Transverse colon (tissue), 4 donors: ENCODE measurements around the gene GAPDHS. TPM values are rescaled to one million over a fixed set of nuclear protein-coding genes. Genes with fewer than 3 reads are reported as not detected.

Experiments used
- DNase-seq: peaks from one replicate; pipeline ENCODE4 v3.0.0-alpha.2; 2019
- H3K27ac ChIP-seq, 4 donors: fragments of 200-600 bp; sonication (generic); 2 replicates each; pipeline ENCODE4 v1.5.1; 2016 to 2018; ENCODE audit warnings: inconsistent platforms in 4 of 4
- H3K27me3 ChIP-seq: fragments of 200-600 bp; sonication (generic); 2 replicates; pipeline ENCODE4 v1.5.1; 2017; ENCODE audit warnings: inconsistent platforms
- H3K36me3 ChIP-seq, 4 donors: fragments of 200-600 bp; sonication (generic); 2 replicates each; pipeline ENCODE4 v1.5.1; 2017 to 2019; ENCODE audit warnings: inconsistent platforms in 4 of 4
- H3K4me1 ChIP-seq, 4 donors: fragments of 200-600 bp; sonication (generic); 2 replicates each; pipeline ENCODE4 v1.5.1; 2017 to 2020; ENCODE audit warnings: inconsistent platforms in 4 of 4
- H3K4me3 ChIP-seq, 4 donors: fragments of 200-600 bp; sonication (generic); 1 replicate in 1 of 4; 2 replicates in 3 of 4; pipeline versions ENCODE4 v1.5.1 to v1.6.1; 2017 to 2019; ENCODE audit warnings: inconsistent platforms in 4 of 4
- H3K9me3 ChIP-seq, 2 donors: fragments of 200-600 bp; sonication (generic); 2 replicates each; pipeline ENCODE4 v1.5.1; 2017 to 2019; ENCODE audit warnings: inconsistent platforms in 2 of 2
- EP300 ChIP-seq: sonication (generic); formaldehyde crosslinking; IDR thresholded peaks from one replicate; pipeline ENCODE4 v1.6.1; 2017; ENCODE audit warnings: antibody characterized with exemption, low read depth
- POLR2A ChIP-seq: fragments of 450-650 bp; IDR thresholded peaks from one replicate; pipeline ENCODE4 v1.6.1; 2016; ENCODE audit warnings: antibody characterized with exemption, mild to moderate bottlenecking, moderate library complexity
- POLR2AphosphoS5 ChIP-seq, 3 donors: sonication (generic); formaldehyde crosslinking; IDR thresholded peaks; one replicate each; pipeline ENCODE4 v1.6.1; 2016; ENCODE audit warnings: antibody characterized with exemption in 3 of 3
- WGBS, 2 donors: methylation state at CpG; one replicate each; pipeline ENCODE4 v1.1.5; 2018; ENCODE audit warnings: low coverage in 1 of 2; 5-methylcytosine and 5-hydroxymethylcytosine counted together
- in situ Hi-C, 4 donors: fragments of 200-750 bp; cut with MboI; loops; one replicate each; pipeline versions ENCODE4 v1.15.0 to v1.15.1; 2017; ENCODE audit warnings: low sequenced_read_pairs in 3 of 4, low pct_ligation_motif_present in 1 of 4, low pct_unique_long_range_greater_than_20kb in 1 of 4
- intact Hi-C: fragments of 100-400 bp; cut with DNase I; formaldehyde crosslinking; loops from one replicate; pipeline ENCODE4 v1.15.1; 2023; ENCODE audit warnings: low total_unique reads
- total RNA-seq, 4 donors: library from RNA; depleted of rRNA; stranded (reverse); fragments of >200 nt; gene quantifications; one replicate each; pipeline ENCODE4 v1.1.0, GENCODE V29; 2016
- TF ChIP-seq, protein P1 (sequence below), 5 experiments: fragments of 200-600 bp in 3 of 5; fragments of 450-650 bp in 2 of 5; sonication (generic) in 3 of 5; IDR thresholded peaks; 1 replicate in 2 of 5; 2 replicates in 3 of 5; pipeline ENCODE4 v1.5.1; 2016 to 2017; ENCODE audit warnings: antibody characterized with exemption in 5 of 5, inconsistent platforms in 3 of 5, mild to moderate bottlenecking in 2 of 5, moderate library complexity in 1 of 5

Gene GAPDHS
- total RNA-seq, 4 donors from 2014 or later = not detected

- no peak for DNase-seq
- H3K4me3 ChIP-seq = no peak overlapping the region
- in situ Hi-C loops = no loop called here
- peaks cover 48% of the 10 kb centered on the region for H3K27me3 ChIP-seq
- no peaks in the 10 kb centered on the region for H3K36me3 ChIP-seq
- WGBS, 2 donors = 72 to 78% methylated on average over 6 of the region's 6 CpGs
- TF ChIP-seq, protein P1, sequence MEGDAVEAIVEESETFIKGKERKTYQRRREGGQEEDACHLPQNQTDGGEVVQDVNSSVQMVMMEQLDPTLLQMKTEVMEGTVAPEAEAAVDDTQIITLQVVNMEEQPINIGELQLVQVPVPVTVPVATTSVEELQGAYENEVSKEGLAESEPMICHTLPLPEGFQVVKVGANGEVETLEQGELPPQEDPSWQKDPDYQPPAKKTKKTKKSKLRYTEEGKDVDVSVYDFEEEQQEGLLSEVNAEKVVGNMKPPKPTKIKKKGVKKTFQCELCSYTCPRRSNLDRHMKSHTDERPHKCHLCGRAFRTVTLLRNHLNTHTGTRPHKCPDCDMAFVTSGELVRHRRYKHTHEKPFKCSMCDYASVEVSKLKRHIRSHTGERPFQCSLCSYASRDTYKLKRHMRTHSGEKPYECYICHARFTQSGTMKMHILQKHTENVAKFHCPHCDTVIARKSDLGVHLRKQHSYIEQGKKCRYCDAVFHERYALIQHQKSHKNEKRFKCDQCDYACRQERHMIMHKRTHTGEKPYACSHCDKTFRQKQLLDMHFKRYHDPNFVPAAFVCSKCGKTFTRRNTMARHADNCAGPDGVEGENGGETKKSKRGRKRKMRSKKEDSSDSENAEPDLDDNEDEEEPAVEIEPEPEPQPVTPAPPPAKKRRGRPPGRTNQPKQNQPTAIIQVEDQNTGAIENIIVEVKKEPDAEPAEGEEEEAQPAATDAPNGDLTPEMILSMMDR (IDR thresholded peaks at IDR 0.05) = no peak
- no peak for TF ChIP-seq POLR2AphosphoS5 (IDR thresholded peaks at IDR 0.05)
- no peak overlapping the region for H3K27ac ChIP-seq
- intact Hi-C loops = no loop called here
- H3K9me3 ChIP-seq = no peaks in the 10 kb centered on the region
- H3K4me1 ChIP-seq = peaks cover 0 to 12% (median 9%) of the 10 kb centered on the region in 4 donors
Observed at GRCh38 chr19:35561436-35561835, 28.2 kb downstream of the GAPDHS start.

DNA sequence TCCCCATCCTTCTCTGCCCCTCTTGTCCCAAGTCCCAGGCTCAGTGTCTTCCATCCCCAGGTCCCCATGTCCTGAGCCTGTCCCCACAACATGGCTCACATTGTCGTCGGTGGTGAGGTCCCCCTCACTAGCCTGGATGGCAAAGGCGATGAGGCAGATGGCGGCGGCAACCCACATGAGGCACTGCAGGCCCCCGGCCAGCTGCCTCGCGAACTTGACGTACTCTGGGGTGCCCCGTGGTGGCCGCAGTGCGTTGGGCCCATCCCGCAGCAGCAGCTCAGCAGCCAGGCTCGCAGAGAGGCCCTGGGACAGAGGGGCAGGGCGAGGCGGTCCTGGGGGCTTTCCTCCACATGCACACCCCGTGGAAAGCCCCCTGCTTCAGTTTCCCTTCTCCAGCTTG is 29.1 kb downstream of the GAPDHS start:
- no peak for DNase-seq
- H3K9me3 ChIP-seq = no peaks in the 10 kb centered on the region
- intact Hi-C loops (no loop called here), in situ Hi-C loops (no loop called here)
- H3K36me3 ChIP-seq = no peaks in the 10 kb centered on the region
- peaks cover 45% of the 10 kb centered on the region for H3K27me3 ChIP-seq
- H3K27ac ChIP-seq = no peak overlapping the region
- no peak overlapping the region for H3K4me3 ChIP-seq
- H3K4me1 ChIP-seq = peaks cover 0 to 12% (median 9%) of the 10 kb centered on the region in 4 donors
- TF ChIP-seq POLR2AphosphoS5 (IDR thresholded peaks at IDR 0.05) (no peak), EP300 (no peak), POLR2A (no peak)
- TF ChIP-seq, protein P1 (IDR thresholded peaks at IDR 0.05) = no peak
- WGBS, 2 donors = 38 to 71% methylated on average over 4 to 17 of the region's 17 CpGs

DNA sequence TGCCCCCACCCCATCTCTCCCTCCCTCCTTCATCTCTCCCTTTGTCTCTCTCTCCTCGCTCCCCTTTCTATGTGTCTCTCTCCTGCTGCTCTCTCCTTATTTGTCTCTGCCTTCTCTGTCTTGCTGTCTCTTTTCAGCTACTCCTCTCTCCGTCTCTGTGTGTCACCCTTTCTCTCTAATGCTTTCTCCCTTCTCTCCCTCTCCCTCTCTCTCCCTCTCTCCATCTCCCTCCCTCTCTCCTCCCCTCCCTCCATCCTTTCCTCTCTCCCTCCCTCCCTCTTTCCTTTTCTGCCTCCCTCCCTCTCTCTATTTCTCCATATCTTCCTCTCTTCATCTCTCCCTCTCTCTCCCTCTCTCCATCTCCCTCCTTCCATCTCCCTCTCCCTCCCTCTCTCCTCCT is 29.5 kb downstream of the GAPDHS start:
- in situ Hi-C loops = no loop called here
- no peak for DNase-seq
- TF ChIP-seq, protein P1 (IDR thresholded peaks at IDR 0.05) = no peak
- no peak for TF ChIP-seq EP300
- Histone ChIP-seq H3K27me3 (peaks cover 42% of the 10 kb centered on the region), H3K9me3 (no peaks in the 10 kb centered on the region), H3K36me3 (no peaks in the 10 kb centered on the region), H3K27ac (no peak overlapping the region), H3K4me3 (no peak overlapping the region), H3K4me1 (peaks cover 0 to 8% (median 7%) of the 10 kb centered on the region in 4 donors)
- intact Hi-C loops = no loop called here
- WGBS, 2 donors = 63 to 69% methylated on average over 2 of the region's 2 CpGs

DNA sequence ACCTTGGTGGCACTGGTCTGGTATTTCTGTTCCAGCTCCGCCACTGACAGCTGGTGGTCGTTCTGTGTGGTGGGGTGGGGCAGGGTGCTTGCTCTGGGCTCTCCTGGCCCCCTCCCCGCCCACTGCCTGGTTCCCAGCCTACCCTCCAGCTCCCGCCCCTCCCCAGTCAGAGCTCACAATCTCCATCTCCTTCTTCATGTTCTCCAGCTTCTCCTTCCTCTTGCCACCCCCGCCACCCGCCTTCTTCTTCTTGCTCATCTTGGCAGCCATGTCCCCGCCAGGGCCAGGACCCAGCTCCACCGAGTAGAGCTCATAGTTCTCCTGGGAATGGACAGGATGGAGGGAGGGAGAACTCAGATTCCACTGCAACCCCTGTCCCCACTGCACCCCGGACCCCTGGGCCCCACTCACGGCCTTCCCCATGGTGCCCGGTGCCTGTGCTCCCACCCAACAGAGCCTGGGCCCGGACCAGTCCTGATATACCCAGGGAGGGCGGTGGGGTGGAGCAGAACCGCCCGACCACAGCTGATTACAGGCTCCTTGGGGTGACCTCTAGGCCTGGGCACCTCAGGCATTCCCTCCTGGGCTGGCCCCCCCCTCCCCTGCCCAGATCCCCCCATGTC is 30.1 kb downstream of the GAPDHS start, which contains the start of gene ATP4A:
Gene ATP4A (minus strand): TSS at position 452 of the 623 bp plus-strand sequence. CDS start 29 bp downstream, at position 423.
- no peak for DNase-seq
- in situ Hi-C loops = no loop called here
- intact Hi-C loops = no loop called here
- TF ChIP-seq, protein P1 (IDR thresholded peaks at IDR 0.05) = no peak
- TF ChIP-seq POLR2A = no peak
- TF ChIP-seq EP300 = no peak
- TF ChIP-seq POLR2AphosphoS5 (IDR thresholded peaks at IDR 0.05) = no peak
- H3K27me3 ChIP-seq = peaks cover 37% of the 10 kb centered on the region
- no peaks in the 10 kb centered on the region for H3K9me3 ChIP-seq
- H3K36me3 ChIP-seq = no peaks in the 10 kb centered on the region
- H3K4me1 ChIP-seq = peaks cover 0 to 3% (median 1%) of the 10 kb centered on the region in 4 donors
- H3K27ac ChIP-seq = no peak within 1 kb of the TSS
- 68 to 79% methylated on average over 4 to 15 of the region's 15 CpGs for WGBS, 2 donors
- H3K4me3 ChIP-seq = no peak within 1 kb of the TSS
